Esophagus muscularis mucosa (tissue), 4 donors: ENCODE results near the gene PRIMA1. TPM values are rescaled to one million over a fixed set of nuclear protein-coding genes. Genes with fewer than 3 reads are reported as not detected.

Source experiments
- DNase-seq: peaks from one replicate; pipeline ENCODE4 v3.0.0-alpha.2; 2017; ENCODE audit errors: extremely low spot score
- H3K27ac ChIP-seq, 4 donors: fragments of 200-600 bp; sonication (generic); replicated peaks in 1 of 4; 1 replicate in 3 of 4; 2 replicates in 1 of 4; pipeline ENCODE4 v1.5.1; 2016 to 2019; ENCODE audit warnings: mild to moderate bottlenecking in 1 of 4
- H3K27me3 ChIP-seq, 4 donors: fragments of 200-600 bp; sonication (generic); one replicate each; pipeline versions ENCODE4 v1.5.1 to v1.6.0; 2016 to 2019
- H3K36me3 ChIP-seq, 4 donors: fragments of 200-600 bp; sonication (generic); one replicate each; pipeline ENCODE4 v1.5.1; 2016 to 2019
- H3K4me1 ChIP-seq, 4 donors: fragments of 200-600 bp; sonication (generic); one replicate each; pipeline ENCODE4 v1.5.1; 2016 to 2019
- H3K4me3 ChIP-seq, 4 donors: fragments of 200-600 bp; sonication (generic); 1 replicate in 2 of 4; 2 replicates in 2 of 4; pipeline ENCODE4 v1.5.1; 2016 to 2019; ENCODE audit warnings: mild to moderate bottlenecking in 4 of 4, moderate library complexity in 1 of 4
- H3K9me3 ChIP-seq, 4 donors: fragments of 200-600 bp; sonication (generic); 1 replicate in 3 of 4; 2 replicates in 1 of 4; pipeline ENCODE4 v1.5.1; 2016 to 2019
- EP300 ChIP-seq: sonication (generic); formaldehyde crosslinking; IDR thresholded peaks from one replicate; pipeline ENCODE4 v1.6.1; 2017; ENCODE audit warnings: antibody characterized with exemption
- POLR2A ChIP-seq: fragments of 450-650 bp; IDR thresholded peaks from one replicate; pipeline ENCODE4 v1.6.1; 2017; ENCODE audit warnings: antibody characterized with exemption, moderate library complexity, mild to moderate bottlenecking, low read depth
- POLR2AphosphoS5 ChIP-seq, 2 donors: sonication (generic); formaldehyde crosslinking; IDR thresholded peaks; one replicate each; pipeline ENCODE4 v1.6.1; 2017; ENCODE audit warnings: antibody characterized with exemption in 2 of 2
- WGBS: methylation state at CpG from one replicate; pipeline ENCODE4 v1.1.5; 2018; 5-methylcytosine and 5-hydroxymethylcytosine counted together
- intact Hi-C: fragments of 100-400 bp; cut with DNase I; formaldehyde crosslinking; loops from one replicate; pipeline ENCODE4 v1.15.1; 2023
- total RNA-seq, 4 donors: library from RNA; depleted of rRNA; stranded (reverse); fragments of >200 nt; gene quantifications; one replicate each; pipeline versions ENCODE4 v1.1.0 to v1.2.1, GENCODE V29; 2016
- TF ChIP-seq, protein P1 (sequence below), 3 experiments: fragments of 200-600 bp in 2 of 3; fragments of 450-650 bp in 1 of 3; sonication (generic) in 2 of 3; IDR thresholded peaks; one replicate each; pipeline ENCODE4 v1.5.1; 2017 to 2019; ENCODE audit warnings: antibody characterized with exemption in 3 of 3, mild to moderate bottlenecking in 2 of 3, moderate library complexity in 1 of 3

PRIMA1 gene
- total RNA-seq, 4 donors from 2014 or later: 18.7 to 30.9 (median 21.8) TPM

GRCh38 chr14:93785423-93785822, 2.9 kb downstream of the PRIMA1 start:
- H3K27ac ChIP-seq: peak overlapping the region; percentile 91 to 94 (median 94)
- H3K4me3 ChIP-seq: peak overlapping the region; percentile 68 to 84 (median 78)
- intact Hi-C loops: loop anchor here (5.0 kb wide), 2 partner anchors 43 to 107 kb away; no protein-coding TSS in a partner anchor
- H3K9me3 ChIP-seq: no peaks in the 10 kb centered on the region
- peaks cover 0 to 13% (median 0%) of the 10 kb centered on the region in 4 donors for H3K27me3 ChIP-seq
- 45% methylated on average over 4 of the region's 4 CpGs for WGBS
- DNase-seq: no peak
- TF ChIP-seq POLR2A (no peak), EP300 (no peak), POLR2AphosphoS5 (IDR thresholded peaks at IDR 0.05) (no peak)
- TF ChIP-seq, protein P1, sequence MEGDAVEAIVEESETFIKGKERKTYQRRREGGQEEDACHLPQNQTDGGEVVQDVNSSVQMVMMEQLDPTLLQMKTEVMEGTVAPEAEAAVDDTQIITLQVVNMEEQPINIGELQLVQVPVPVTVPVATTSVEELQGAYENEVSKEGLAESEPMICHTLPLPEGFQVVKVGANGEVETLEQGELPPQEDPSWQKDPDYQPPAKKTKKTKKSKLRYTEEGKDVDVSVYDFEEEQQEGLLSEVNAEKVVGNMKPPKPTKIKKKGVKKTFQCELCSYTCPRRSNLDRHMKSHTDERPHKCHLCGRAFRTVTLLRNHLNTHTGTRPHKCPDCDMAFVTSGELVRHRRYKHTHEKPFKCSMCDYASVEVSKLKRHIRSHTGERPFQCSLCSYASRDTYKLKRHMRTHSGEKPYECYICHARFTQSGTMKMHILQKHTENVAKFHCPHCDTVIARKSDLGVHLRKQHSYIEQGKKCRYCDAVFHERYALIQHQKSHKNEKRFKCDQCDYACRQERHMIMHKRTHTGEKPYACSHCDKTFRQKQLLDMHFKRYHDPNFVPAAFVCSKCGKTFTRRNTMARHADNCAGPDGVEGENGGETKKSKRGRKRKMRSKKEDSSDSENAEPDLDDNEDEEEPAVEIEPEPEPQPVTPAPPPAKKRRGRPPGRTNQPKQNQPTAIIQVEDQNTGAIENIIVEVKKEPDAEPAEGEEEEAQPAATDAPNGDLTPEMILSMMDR (IDR thresholded peaks at IDR 0.05): no peak
- H3K36me3 ChIP-seq: no peaks in the 10 kb centered on the region
- peaks cover 11 to 80% (median 75%) of the 10 kb centered on the region in 4 donors for H3K4me1 ChIP-seq

DNA sequence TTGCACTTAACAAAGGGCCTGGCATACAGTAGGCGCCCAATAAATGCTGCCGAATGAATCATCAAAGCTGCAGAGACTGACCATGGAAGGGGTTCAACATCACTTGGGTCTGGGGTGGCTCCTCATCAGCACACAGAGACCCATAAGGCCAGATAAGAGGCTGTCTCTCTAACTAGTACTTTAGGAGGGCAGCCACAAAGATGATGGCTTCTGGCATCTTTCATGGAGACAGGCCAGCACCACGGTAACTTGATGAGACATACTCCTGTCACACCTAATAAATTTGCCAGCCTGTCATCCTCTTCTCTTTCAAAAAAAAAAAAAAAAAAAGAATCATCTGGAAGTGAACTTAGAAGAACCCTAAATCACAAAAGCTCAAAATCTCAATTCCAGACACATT, 3.4 kb downstream of the PRIMA1 start:
- TF ChIP-seq POLR2AphosphoS5 (IDR thresholded peaks at IDR 0.05) (no peak), POLR2A (no peak), EP300 (no peak)
- TF ChIP-seq, protein P1 (IDR thresholded peaks at IDR 0.05): no peak
- no peaks in the 10 kb centered on the region for H3K36me3 ChIP-seq
- H3K27me3 ChIP-seq: peaks cover 0 to 13% (median 0%) of the 10 kb centered on the region in 4 donors
- DNase-seq: no peak
- intact Hi-C loops: loop anchor here (5.0 kb wide), 2 partner anchors 43 to 107 kb away; no protein-coding TSS in a partner anchor
- peak overlapping the region in 3 of 4 donors; percentile 91 to 94 (median 93) for H3K27ac ChIP-seq
- peak overlapping the region; percentile 14 to 79 (median 72) for H3K4me3 ChIP-seq
- peaks cover 8 to 80% (median 75%) of the 10 kb centered on the region in 4 donors for H3K4me1 ChIP-seq
- WGBS: 72% methylated on average over 3 of the region's 3 CpGs
- no peaks in the 10 kb centered on the region for H3K9me3 ChIP-seq

GRCh38 chr14:93780813-93781400, 7.4 kb downstream of the PRIMA1 start:
- no peaks in the 10 kb centered on the region for H3K27me3 ChIP-seq
- H3K4me3 ChIP-seq: no peak overlapping the region
- 75% methylated on average over 9 of the region's 14 CpGs for WGBS
- intact Hi-C loops: no loop called here
- DNase-seq: no peak
- TF ChIP-seq EP300 (no peak), POLR2A (no peak), POLR2AphosphoS5 (IDR thresholded peaks at IDR 0.05) (no peak)
- TF ChIP-seq, protein P1 (IDR thresholded peaks at IDR 0.05): no peak
- H3K4me1 ChIP-seq: peaks cover 0 to 74% (median 68%) of the 10 kb centered on the region in 4 donors
- H3K36me3 ChIP-seq: peaks cover 0 to 25% (median 8%) of the 10 kb centered on the region in 4 donors
- H3K9me3 ChIP-seq: no peaks in the 10 kb centered on the region
- peak overlapping the region in 3 of 4 donors; percentile 53 to 66 (median 55) for H3K27ac ChIP-seq

DNA sequence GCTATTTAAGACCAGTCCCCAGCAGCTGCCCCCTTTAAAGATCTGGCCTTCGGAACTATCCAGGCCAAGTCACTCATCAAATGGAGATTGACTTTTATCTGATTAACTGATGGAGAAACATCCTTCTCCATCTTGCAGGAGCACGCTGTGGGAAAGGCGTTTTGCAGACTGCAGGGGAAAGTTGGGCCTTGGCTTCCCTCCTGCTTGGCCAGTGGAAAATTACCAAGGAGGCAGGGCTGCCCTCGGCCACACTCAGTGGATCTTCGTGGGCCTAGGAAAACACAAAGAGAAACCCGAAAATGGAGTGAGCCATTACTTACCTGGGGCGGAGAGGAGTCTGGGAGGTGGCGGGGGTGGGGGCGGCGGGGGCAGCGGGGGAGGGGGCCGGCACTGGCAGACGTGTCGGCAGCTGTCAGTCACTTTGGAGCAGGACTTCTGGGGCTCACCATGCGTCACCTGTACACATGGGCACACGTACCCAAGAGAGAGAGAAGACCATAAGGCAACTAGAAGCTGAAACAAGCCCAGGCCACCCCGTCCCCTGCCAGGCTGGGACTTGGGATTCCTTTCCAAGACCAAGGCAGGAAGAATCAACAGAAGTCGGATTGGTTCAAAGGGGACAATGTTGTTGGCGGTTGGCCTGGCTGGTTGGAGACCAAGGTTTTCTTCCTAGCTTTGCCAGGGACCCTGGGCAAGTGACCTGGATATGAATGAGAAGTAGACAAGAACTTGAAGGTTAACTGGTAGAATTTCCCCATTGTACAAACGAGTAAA, 9.2 kb downstream of the PRIMA1 start:
- Histone ChIP-seq H3K4me1 (peaks cover 0 to 64% (median 59%) of the 10 kb centered on the region in 4 donors), H3K4me3 (no peak overlapping the region), H3K36me3 (peaks cover 0 to 35% (median 12%) of the 10 kb centered on the region in 4 donors), H3K27ac (peak overlapping the region; percentile 52 to 66 (median 54)), H3K9me3 (no peaks in the 10 kb centered on the region), H3K27me3 (no peaks in the 10 kb centered on the region)
- DNase-seq: no peak
- TF ChIP-seq POLR2A (no peak), POLR2AphosphoS5 (IDR thresholded peaks at IDR 0.05) (no peak), EP300 (no peak)
- TF ChIP-seq, protein P1 (IDR thresholded peaks at IDR 0.05): no peak
- WGBS: 73% methylated on average over 11 of the region's 20 CpGs
- intact Hi-C loops: no loop called here
